HG02870 (cell line): ENCODE data around the gene ACOT13.
A peak's percentile ranks its signal among the peaks of the same experiment; 100 is the strongest.
"Not testable (repeated sequence)": the region's sequence is repeated elsewhere in the genome, so short reads cannot be mapped to it uniquely, and the experiment has no call there.

Experiments used
- ATAC-seq: cut with Tn5 transposase; IDR thresholded peaks from one replicate; pipeline ENCODE4 v1.9.1; 2021; ENCODE audit warnings: mild to moderate bottlenecking, moderate library complexity; ENCODE audit not compliant: unreplicated experiment

The ACOT13 gene

GRCh38 chr6:24691550-24691949 is 24.7 kb downstream of the ACOT13 start:
- ATAC-seq: no peak

DNA sequence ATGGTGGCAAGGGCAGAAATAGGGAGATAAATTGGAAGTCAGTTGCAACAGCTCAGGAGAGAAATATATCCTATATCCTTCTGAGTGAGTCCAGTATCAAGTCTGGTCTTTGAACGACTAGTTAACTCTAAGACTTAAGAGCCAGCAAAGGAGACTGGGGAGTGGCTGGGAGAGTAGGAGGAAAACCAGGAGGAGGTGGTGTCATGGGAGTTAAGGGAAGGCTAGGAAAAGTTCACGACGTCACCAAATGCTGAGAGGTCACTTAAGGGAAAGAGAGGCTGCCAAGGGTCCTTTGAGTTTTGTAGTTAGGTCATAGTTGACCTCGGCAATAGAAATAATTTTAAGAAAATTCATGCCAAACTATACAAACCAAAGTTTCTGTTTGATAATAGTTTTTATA is 25.1 kb downstream of the ACOT13 start:
- ATAC-seq: no peak

DNA sequence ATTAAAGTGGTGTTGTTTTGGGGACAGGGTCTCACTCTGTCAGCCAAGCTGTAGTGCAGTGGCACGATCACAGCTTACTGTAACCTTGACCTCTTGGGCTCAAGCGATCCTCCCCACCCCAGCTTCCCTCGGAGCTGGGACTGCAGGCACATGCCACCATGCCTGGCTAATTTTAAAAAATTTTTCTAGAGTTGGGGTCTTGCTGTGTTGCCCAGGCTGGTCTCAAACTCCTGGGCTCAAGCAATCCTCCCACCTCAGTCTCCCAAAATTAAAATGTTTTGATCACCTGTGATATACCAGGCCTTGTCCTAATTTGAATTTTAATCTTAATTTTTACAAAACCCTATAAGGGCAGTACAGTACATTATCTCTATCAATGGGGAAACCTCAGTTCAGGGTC is 25.5 kb downstream of the ACOT13 start:
- ATAC-seq: no peak

GRCh38 chr6:24692848-24693592 is 26.1 kb downstream of the ACOT13 start:
- no peak for ATAC-seq

GRCh38 chr6:24694198-24694597 is 27.3 kb downstream of the ACOT13 start:
- no peak for ATAC-seq

DNA sequence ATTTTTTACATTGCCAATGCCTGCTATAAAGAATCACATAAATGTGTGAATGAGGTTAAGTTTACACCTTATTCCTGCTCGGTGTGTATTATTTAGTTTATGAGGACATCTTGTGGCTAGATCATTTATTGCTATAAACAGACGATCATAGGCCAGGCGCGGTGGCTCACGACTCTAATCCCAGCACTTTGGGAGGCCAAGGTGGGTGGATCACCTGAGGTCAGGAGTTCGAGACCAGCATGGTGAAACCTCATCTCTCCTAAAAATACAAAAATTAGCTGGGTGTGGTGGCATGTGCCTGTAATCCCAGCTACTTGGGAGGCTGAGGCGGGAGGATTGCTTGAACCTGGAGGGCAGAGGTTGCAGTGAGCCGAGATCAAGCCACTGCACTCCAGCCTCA is 28.8 kb downstream of the ACOT13 start:
- ATAC-seq: peak; percentile 54

DNA sequence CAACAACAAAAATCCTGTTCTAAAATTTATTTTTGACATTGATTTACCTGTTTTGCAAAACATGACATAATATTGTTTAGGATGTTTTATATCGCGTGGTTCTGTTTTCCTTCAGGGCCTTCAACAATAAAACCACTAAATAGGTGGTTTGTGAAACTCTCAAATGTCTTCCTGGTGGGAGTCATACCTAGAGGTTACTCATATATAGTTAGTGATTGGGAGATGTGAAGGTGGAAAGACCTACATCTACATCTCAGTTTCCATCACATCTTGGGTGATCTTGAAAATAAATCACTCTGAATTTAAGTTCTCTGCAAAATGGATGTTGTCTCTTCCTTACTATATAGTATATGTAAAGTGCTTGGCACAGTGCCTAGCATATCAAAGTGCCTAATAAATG is 29.2 kb downstream of the ACOT13 start:
- ATAC-seq: no peak

DNA sequence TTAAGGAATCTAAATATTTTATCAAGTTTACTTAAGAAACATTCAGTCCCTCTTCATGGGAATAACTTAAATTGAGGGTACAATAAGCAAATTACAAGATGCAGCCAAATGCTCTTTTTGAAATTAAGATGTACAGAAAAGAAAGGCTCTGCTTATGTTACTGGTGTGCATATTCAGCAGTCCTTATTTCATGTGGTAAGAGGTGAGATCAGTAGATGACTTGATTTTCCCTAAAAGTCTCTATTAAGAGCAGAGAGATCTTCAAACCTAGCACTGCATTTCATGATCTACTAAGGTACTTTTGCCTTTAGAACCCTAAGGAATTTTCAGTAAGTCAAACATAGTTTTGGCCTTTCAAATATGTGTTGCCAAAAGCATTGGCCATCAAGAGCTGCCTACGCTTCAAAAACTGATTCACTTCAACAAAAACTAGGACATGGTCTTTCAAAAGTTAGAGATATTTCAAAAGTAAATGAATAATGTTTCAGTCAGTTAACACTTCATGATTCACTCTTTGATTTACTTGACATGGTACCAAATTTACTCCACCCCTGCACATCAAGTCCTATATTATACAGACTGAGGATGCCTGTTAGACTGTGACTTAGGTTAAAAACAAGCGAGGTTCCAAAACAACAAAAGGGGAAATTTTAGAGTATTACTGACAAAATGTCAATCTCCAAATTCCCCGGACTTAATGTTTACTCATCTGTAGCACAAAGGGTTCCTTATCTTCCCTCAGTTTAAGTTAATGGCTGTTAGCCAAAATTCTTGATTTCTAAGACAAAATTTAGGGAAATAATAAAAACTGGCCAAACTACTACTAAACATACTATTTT is 32.9 kb downstream of the ACOT13 start:
- no peak for ATAC-seq

- no peak for ATAC-seq
Observed at GRCh38 chr6:24702720-24703282, 35.9 kb downstream of the ACOT13 start.

DNA sequence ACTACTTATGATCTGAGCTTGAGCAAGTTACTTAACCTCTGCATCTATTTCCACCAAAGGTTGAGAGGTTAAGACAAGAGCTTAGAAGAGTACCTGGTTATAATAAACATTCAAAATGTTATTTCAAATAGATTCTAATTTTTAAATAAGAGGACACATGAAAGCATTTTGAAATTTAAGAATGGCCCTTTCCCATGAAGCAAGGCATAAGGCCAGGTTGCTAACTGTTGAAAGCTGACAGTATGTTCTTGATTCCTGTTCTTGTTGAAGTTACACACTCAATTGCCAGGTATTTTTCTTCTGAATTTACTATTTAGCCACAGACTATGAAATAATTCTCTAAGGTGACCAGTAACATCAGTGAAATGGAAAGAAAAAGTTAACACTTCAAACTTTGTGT is 37.6 kb downstream of the ACOT13 start:
- ATAC-seq: no peak

DNA sequence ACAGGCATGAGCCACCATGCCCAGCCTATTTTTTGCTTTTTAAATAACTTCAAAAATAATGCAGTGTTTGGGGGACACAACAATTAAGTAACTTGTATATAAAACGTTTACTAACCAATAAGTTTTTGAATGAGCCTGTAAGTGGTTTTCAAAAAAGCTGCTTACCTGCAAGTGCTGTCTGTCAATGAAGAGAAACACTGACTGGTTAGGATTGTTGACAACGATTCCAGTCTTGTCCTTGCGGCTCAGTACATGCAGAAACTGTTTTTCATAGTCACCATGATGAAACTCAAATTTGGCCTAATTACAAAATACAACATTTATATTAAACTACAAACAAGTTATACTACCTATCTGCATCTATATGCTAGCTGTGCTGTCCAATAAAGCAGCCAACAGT is 41.7 kb downstream of the ACOT13 start:
- no peak for ATAC-seq

- ATAC-seq: no peak
Observed at GRCh38 chr6:24709014-24709711, 42.3 kb downstream of the ACOT13 start.

DNA sequence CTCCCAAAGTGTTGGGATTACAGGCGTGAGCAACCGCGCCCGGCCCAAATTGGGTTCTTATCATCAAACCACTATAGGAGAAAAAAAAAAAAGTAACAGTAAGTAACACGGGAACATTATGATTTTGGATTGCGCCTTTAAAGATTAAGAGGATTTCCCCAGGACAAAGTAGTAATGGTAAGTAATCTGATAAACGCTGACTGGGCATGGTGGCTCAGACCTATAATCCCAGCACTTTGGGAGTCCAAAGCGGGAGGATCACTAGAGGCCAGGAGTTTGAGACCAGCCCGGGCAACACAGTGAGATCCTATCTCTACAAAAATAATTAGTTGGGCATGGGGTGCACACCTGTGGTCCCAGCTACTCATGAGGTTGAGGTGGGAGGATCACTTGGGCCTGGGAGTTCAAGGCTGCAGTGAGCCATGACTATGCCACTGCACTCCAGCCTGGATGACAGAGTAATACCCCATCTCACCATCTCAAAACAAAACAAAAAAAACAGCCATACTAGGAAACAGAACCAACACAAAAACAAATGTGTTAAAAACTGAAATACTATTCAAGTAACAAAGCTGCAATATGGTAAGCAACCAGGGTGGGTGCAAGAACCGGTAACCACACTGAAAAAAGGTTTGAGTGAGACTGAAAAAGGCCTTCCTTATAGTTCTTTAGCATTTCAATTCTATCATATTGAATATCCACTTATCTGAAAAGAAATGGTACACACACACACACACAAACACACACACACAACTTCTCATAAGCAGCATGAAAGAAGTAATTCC is 43.8 kb downstream of the ACOT13 start:
- no peak for ATAC-seq

GRCh38 chr6:24716602-24717148 is 49.8 kb downstream of the ACOT13 start:
- ATAC-seq: not testable (repeated sequence)

DNA sequence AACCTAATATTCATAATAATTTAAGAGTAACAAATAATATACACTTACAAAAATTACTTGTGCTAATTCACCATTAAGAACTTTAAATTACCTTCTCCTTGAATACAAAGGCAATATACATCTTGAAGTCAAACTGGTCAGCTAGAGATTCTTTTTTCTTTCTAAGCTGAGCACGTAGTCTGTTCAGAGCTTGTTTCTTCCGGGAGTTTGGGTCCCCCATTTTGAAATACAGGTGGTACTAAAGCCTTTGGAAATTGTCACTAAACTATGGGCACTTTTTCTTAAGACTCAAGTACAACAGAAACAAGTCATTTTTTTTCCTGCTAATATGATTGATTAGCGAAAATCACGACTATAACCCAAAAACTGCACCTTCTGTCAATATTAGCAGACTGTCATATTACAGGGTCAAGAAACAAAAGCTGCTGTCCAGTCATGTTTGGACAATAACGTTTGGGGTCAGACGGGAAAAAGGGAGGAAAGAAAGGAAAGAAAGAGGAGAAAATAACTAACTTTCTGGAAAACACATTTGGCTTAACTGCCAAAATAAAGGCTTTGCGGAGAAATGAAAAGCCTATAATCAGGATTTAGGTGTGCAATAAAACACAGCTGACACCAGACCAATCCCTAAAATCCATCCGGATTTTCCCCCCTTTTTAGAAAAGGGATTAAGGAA is 51.7 kb downstream of the ACOT13 start:
- no peak for ATAC-seq

- ATAC-seq: no peak
Observed at GRCh38 chr6:24719125-24719971, 52.5 kb downstream of the ACOT13 start, which contains the start of gene C6orf62. C6orf62 (minus strand) TSS chr6:24719154; CDS start chr6:24718668, 486 bp downstream.

DNA sequence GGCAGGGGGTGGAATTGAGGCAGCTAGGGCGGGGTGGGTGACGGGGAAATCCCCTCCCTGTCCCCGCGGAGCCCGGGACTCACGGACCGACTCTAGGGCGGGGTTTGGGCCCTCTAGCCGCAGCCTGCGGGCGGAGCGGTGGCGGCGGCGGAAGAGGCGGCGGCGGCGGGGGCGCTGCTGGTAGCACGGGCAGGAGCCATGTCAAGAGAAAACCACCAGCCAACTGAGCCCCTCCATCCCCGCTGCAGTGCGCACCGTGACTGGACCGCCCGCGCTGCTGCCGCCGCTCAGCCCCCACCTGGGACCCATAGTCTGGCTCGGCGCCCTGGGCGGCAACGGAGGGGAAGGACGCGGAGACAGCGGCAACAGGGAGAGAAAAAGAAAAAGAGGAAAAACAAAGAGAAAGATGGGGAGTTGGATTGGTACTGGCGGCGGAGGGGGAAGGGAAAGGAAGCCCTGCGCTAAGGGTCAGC is 53.3 kb downstream of the ACOT13 start:
- ATAC-seq: no peak

- ATAC-seq: peak; percentile 87
Observed at GRCh38 chr6:24720604-24721460, 54.0 kb downstream of the ACOT13 start.
